Measurements from ENCODE around the gene TLX2. TPM values are rescaled to one million over a fixed set of nuclear protein-coding genes. Genes with fewer than 3 reads are reported as not detected.
"Not testable (repeated sequence)": the region's sequence is repeated elsewhere in the genome, so short reads cannot be mapped to it uniquely, and the experiment has no call there.

The TLX2 gene
- total and polyA plus RNA-seq, 4 donors: not detected

DNA sequence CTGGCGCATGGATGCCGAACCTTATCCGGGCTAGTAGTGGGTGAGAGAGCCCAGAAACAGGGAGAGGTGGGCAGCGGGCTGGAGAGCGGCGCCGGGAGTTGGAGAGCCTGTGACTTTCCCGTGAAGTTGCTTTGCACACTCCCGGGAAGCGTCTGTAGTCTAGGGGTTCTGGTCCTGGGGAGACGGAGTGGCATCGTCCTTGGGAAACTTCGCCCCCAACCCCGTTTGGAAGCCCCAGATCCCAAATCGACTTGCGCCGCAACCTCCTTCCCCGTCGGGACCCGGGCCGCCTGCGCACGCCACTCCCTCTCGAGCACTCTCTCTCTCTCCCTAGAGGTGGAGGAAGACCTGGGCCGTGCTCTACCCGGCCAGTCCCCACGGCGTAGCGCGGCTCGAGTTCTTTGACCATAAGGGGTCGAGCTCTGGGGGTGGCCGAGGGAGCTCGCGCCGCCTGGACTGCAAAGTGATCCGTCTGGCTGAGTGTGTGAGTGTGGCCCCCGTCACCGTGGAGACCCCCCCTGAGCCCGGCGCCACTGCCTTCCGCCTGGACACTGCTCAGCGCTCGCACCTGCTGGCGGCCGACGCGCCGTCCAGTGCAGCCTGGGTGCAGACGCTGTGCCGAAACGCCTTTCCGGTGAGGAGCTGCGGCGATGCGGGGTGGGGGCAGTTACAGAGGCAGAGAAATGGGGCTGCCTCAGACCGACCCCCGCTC lies 40.7 kb downstream of the TLX2 start:
- intact Hi-C loops (cut with DNase I): loop anchor here in 1 of 2 donors (1.0 kb wide), 1 partner anchor 26 kb away; the partner anchor contains the start of genes AUP1 and HTRA2
- Histone ChIP-seq H3K27ac (ENCODE audit: low read depth in 1 of 2, low read length in 2 of 2) (peak overlapping the region in 1 of 2 donors; percentile 4), H3K4me3 (ENCODE audit: low read length in 2 of 2) (peak overlapping the region; percentile 39), H3K9me3 (ENCODE audit: control insufficient read depth, low read length) (no peaks in the 10 kb centered on the region), H3K27me3 (ENCODE audit: control insufficient read depth in 1 of 2, insufficient read depth in 2 of 2, low read length in 1 of 2) (no peaks in the 10 kb centered on the region), H3K4me1 (ENCODE audit: control insufficient read depth in 1 of 2, insufficient read depth in 2 of 2, low read length in 2 of 2) (no peaks in the 10 kb centered on the region), H3K36me3 (ENCODE audit: control insufficient read depth in 1 of 2, insufficient read depth in 2 of 2, low read length in 1 of 2) (no peaks in the 10 kb centered on the region)
- WGBS, 2 donors: 6 to 8% methylated on average over 56 to 58 of the region's 58 CpGs
- DNase-seq: peak; percentile 74 to 86
- peak; percentile 45 for ATAC-seq (ENCODE audit: low FRiP score)

DNA sequence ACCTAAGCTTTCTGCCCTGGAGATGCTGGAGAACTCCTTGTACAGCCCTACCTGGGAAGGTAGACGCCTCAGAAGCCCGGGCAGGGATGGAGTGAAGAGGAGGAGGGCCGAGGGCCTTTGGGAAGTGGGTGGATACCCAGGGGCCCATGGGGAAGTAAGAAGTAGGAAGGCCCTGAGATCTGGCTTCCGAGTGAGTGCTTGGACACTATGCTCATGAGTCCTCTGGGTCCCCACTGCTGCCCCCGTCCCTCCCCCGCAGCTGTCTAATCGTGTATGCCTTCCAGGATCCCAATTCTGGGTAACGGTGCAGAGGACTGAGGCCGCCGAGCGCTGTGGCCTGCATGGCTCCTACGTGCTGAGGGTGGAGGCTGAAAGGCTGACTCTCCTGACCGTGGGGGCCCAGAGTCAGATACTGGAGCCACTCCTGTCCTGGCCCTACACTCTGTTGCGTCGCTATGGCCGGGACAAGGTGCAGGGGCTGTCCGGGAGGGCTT lies 41.4 kb downstream of the TLX2 start:
- H3K9me3 ChIP-seq (ENCODE audit: control insufficient read depth, low read length): no peaks in the 10 kb centered on the region
- H3K36me3 ChIP-seq (ENCODE audit: control insufficient read depth in 1 of 2, insufficient read depth in 2 of 2, low read length in 1 of 2): no peaks in the 10 kb centered on the region
- no peaks in the 10 kb centered on the region for H3K27me3 ChIP-seq (ENCODE audit: control insufficient read depth in 1 of 2, insufficient read depth in 2 of 2, low read length in 1 of 2)
- ATAC-seq (ENCODE audit: low FRiP score) (no peak), DNase-seq (peak in 1 of 2 donors; percentile 62)
- H3K4me3 ChIP-seq (ENCODE audit: low read length in 2 of 2): no peak overlapping the region
- 85% methylated on average over 17 of the region's 17 CpGs for WGBS, 2 donors
- H3K27ac ChIP-seq (ENCODE audit: low read depth in 1 of 2, low read length in 2 of 2): no peak overlapping the region
- intact Hi-C loops (cut with DNase I): no loop called here
- no peaks in the 10 kb centered on the region for H3K4me1 ChIP-seq (ENCODE audit: control insufficient read depth in 1 of 2, insufficient read depth in 2 of 2, low read length in 2 of 2)

DNA sequence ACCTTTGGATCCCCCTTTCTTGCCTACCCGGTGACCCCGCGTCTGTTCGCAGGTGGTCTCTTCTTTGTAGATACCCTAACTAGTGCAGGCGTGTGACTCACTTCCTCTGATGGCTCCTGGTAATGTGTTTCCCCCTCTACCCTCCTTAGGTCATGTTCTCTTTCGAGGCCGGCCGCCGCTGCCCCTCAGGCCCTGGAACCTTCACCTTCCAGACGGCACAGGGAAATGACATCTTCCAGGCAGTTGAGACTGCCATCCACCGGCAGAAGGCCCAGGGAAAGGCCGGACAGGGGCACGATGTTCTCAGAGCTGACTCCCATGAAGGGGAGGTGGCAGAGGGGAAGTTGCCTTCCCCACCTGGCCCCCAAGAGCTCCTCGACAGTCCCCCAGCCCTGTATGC lies 41.9 kb downstream of the TLX2 start:
- H3K4me3 ChIP-seq (ENCODE audit: low read length in 2 of 2): no peak overlapping the region
- H3K27me3 ChIP-seq (ENCODE audit: control insufficient read depth in 1 of 2, insufficient read depth in 2 of 2, low read length in 1 of 2): no peaks in the 10 kb centered on the region
- WGBS, 2 donors: 90 to 92% methylated on average over 14 of the region's 14 CpGs
- H3K4me1 ChIP-seq (ENCODE audit: control insufficient read depth in 1 of 2, insufficient read depth in 2 of 2, low read length in 2 of 2): no peaks in the 10 kb centered on the region
- H3K36me3 ChIP-seq (ENCODE audit: control insufficient read depth in 1 of 2, insufficient read depth in 2 of 2, low read length in 1 of 2): no peaks in the 10 kb centered on the region
- H3K27ac ChIP-seq (ENCODE audit: low read depth in 1 of 2, low read length in 2 of 2): no peak overlapping the region
- no peak for DNase-seq
- no peak for ATAC-seq (ENCODE audit: low FRiP score)
- no peaks in the 10 kb centered on the region for H3K9me3 ChIP-seq (ENCODE audit: control insufficient read depth, low read length)
- intact Hi-C loops (cut with DNase I): no loop called here

DNA sequence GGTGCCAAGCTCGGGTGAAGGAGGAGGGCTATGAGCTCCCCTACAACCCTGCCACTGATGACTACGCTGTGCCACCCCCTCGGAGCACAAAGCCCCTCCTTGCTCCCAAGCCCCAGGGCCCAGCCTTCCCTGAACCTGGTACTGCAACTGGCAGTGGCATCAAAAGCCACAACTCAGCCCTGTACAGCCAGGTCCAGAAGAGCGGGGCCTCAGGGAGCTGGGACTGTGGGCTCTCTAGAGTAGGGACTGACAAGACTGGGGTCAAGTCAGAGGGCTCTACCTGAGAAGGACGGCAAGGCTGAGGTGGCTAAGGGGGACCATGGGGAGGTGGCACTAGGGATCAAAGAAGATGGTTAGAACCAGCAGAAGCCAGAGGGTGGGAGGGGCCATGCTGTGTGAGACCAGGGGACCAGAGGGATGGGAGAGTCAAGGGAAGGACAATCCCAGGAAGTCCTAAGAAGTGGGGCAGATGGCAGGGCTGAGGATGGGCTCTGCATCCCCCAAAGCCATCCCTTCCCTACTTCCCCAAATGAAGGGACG lies 42.7 kb downstream of the TLX2 start:
- Histone ChIP-seq H3K9me3 (ENCODE audit: control insufficient read depth, low read length) (no peaks in the 10 kb centered on the region), H3K4me1 (ENCODE audit: control insufficient read depth in 1 of 2, insufficient read depth in 2 of 2, low read length in 2 of 2) (no peaks in the 10 kb centered on the region), H3K27ac (ENCODE audit: low read depth in 1 of 2, low read length in 2 of 2) (no peak overlapping the region), H3K36me3 (ENCODE audit: control insufficient read depth in 1 of 2, insufficient read depth in 2 of 2, low read length in 1 of 2) (no peaks in the 10 kb centered on the region), H3K4me3 (ENCODE audit: low read length in 2 of 2) (no peak overlapping the region), H3K27me3 (ENCODE audit: control insufficient read depth in 1 of 2, insufficient read depth in 2 of 2, low read length in 1 of 2) (no peaks in the 10 kb centered on the region)
- WGBS, 2 donors: 78 to 89% methylated on average over 6 of the region's 6 CpGs
- intact Hi-C loops (cut with DNase I): no loop called here
- no peak for DNase-seq
- no peak for ATAC-seq (ENCODE audit: low FRiP score)

DNA sequence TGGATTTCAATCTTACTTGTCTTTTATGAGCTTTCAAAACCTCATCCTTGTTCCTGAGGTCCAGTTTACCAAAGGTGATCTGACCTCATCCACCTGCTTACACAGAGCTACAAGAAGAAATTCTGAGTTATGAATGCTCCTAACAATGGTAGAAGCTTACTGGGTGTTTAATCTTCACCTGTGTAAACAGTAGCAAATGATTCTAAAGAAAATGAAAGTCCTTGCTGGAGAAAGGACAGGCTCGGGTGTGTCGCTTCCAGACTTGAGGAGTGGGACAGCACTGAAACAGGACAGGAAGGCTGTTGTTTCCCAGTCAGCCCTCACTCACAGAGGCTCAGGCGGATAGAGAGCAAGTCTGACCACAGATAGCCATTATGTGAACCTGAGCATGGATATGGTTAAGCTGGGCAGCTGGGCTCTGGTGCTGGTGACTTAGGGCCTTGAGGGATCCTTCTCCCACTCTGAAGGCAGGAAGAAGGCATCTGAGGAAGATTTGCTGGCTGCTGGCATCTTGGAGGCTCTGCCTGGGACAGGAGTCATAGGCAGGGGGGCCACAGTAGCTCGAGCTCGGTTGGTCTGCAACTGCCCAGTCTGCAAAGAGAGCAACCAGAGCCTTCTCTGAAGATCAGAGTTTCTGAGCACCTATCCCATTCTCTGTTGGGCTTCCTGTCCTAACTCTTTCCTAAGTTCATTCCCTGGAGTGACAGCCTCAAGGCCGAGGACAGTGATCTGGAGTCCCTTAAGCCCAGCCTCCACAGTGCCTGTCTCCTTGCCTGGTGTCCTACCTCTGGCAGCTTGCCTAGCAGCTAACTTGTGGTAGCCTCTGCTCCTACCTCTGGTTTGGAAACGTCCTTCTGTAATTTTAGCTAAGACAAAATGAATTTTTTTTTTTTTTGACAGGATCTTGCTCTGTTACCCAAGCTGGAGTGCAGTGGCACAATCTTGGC lies 44.3 kb downstream of the TLX2 start:
- ATAC-seq (ENCODE audit: low FRiP score): no peak
- intact Hi-C loops (cut with DNase I): no loop called here
- H3K36me3 ChIP-seq (ENCODE audit: control insufficient read depth in 1 of 2, insufficient read depth in 2 of 2, low read length in 1 of 2): no peaks in the 10 kb centered on the region
- H3K9me3 ChIP-seq (ENCODE audit: control insufficient read depth, low read length): no peaks in the 10 kb centered on the region
- no peaks in the 10 kb centered on the region for H3K27me3 ChIP-seq (ENCODE audit: control insufficient read depth in 1 of 2, insufficient read depth in 2 of 2, low read length in 1 of 2)
- H3K4me1 ChIP-seq (ENCODE audit: control insufficient read depth in 1 of 2, insufficient read depth in 2 of 2, low read length in 2 of 2): no peaks in the 10 kb centered on the region
- 70 to 71% methylated on average over 7 of the region's 7 CpGs for WGBS, 2 donors
- no peak overlapping the region for H3K4me3 ChIP-seq (ENCODE audit: low read length in 2 of 2)
- H3K27ac ChIP-seq (ENCODE audit: low read depth in 1 of 2, low read length in 2 of 2): no peak overlapping the region
- no peak for DNase-seq

DNA sequence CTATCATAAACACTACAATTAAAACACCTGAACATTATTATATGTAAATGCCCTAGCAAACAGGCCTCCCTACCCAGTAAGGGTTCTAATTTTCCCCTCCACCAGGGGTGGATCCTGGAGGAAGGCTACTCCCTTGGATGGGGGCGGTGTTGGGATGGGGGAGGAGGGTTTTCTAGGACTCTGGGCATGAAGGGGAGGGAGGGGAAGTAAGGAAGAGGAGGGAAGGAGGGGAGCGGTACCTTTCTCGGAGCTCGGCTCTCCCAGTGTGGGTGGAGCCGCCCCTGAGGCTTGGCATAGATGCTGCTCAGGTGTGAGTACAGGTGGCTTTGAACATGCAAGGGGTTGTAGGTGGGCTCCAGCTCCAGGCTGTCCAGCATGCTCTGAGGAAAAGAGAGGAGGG lies 45.7 kb downstream of the TLX2 start:
- no peaks in the 10 kb centered on the region for H3K4me1 ChIP-seq (ENCODE audit: control insufficient read depth in 1 of 2, insufficient read depth in 2 of 2, low read length in 2 of 2)
- DNase-seq: no peak
- no peak overlapping the region for H3K27ac ChIP-seq (ENCODE audit: low read depth in 1 of 2, low read length in 2 of 2)
- no peak overlapping the region for H3K4me3 ChIP-seq (ENCODE audit: low read length in 2 of 2)
- H3K9me3 ChIP-seq (ENCODE audit: control insufficient read depth, low read length): no peaks in the 10 kb centered on the region
- no peaks in the 10 kb centered on the region for H3K36me3 ChIP-seq (ENCODE audit: control insufficient read depth in 1 of 2, insufficient read depth in 2 of 2, low read length in 1 of 2)
- 21 to 31% methylated on average over 5 of the region's 5 CpGs for WGBS, 2 donors
- no peak for ATAC-seq (ENCODE audit: low FRiP score)
- H3K27me3 ChIP-seq (ENCODE audit: control insufficient read depth in 1 of 2, insufficient read depth in 2 of 2, low read length in 1 of 2): no peaks in the 10 kb centered on the region
- intact Hi-C loops (cut with DNase I): no loop called here

DNA sequence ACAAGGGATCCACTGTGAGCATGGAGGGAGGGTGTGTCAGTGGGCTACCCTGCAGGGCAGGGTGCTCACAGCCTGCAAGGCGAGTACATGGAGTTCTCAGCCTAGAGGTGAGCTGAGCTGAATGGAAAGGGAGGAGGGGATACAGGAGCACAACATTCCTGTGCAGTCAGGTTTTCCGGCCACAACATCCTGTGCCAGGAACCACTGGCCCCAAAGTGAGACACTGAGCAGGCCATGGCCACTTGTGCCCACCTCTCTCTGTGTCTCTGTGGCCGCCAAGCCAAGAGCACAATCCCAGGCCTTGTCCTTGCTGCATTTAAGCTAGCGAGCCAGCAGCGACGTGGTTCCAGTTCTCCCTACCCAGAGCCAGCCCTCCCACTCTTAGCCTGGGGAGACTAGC lies 46.3 kb downstream of the TLX2 start:
- intact Hi-C loops (cut with DNase I): no loop called here

DNA sequence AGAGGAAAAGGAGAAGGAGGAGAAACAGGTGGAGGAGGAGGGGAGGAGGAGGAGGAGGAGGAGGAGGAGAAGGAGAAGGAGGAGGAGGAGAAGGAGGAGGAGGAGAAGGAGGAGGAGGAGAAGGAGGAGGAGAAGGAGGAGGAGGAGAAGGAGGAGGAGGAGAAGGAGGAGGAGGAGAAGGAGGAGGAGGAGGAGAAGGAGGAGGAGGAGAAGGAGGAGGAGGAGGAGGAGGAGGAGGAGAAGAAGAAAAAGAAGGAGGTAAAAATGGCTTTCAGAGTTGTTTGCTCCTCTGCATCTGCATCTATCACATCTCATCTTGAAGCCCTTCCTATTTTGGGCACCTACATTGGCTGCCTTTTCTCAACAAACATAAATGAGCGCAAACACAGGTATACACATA lies 46.8 kb downstream of the TLX2 start:
- H3K4me3 ChIP-seq (ENCODE audit: low read length in 2 of 2); H3K9me3 ChIP-seq (ENCODE audit: control insufficient read depth, low read length); DNase-seq; H3K27ac ChIP-seq (ENCODE audit: low read depth in 1 of 2, low read length in 2 of 2); ATAC-seq (ENCODE audit: low FRiP score); intact Hi-C loops (cut with DNase I); H3K4me1 ChIP-seq (ENCODE audit: control insufficient read depth in 1 of 2, insufficient read depth in 2 of 2, low read length in 2 of 2); H3K36me3 ChIP-seq (ENCODE audit: control insufficient read depth in 1 of 2, insufficient read depth in 2 of 2, low read length in 1 of 2); H3K27me3 ChIP-seq (ENCODE audit: control insufficient read depth in 1 of 2, insufficient read depth in 2 of 2, low read length in 1 of 2): not testable (repeated sequence)
- WGBS, 2 donors: 87 to 97% methylated on average over 1 of the region's 1 CpG

More for the DNA sequence above, 46.3 kb downstream of the TLX2 start:
- Histone ChIP-seq H3K9me3 (ENCODE audit: control insufficient read depth, low read length) (no peaks in the 10 kb centered on the region), H3K36me3 (ENCODE audit: control insufficient read depth in 1 of 2, insufficient read depth in 2 of 2, low read length in 1 of 2) (no peaks in the 10 kb centered on the region), H3K4me3 (ENCODE audit: low read length in 2 of 2) (no peak overlapping the region), H3K27me3 (ENCODE audit: control insufficient read depth in 1 of 2, insufficient read depth in 2 of 2, low read length in 1 of 2) (no peaks in the 10 kb centered on the region), H3K4me1 (ENCODE audit: control insufficient read depth in 1 of 2, insufficient read depth in 2 of 2, low read length in 2 of 2) (no peaks in the 10 kb centered on the region), H3K27ac (ENCODE audit: low read depth in 1 of 2, low read length in 2 of 2) (no peak overlapping the region)
- ATAC-seq (ENCODE audit: low FRiP score) (no peak), DNase-seq (no peak)
- 50 to 51% methylated on average over 6 of the region's 6 CpGs for WGBS, 2 donors
